ENCODE results near the gene RAB11FIP5. TPM values are rescaled to one million over a fixed set of nuclear protein-coding genes. Genes with fewer than 3 reads are reported as not detected.

RAB11FIP5 gene
- total and polyA plus RNA-seq, 10 of the 15 experiments (the other 5 are each of a cell fraction or from before 2014, with no cell fraction given): 0.03 to 0.20 (median 0.06) TPM; not detected in 6

DNA sequence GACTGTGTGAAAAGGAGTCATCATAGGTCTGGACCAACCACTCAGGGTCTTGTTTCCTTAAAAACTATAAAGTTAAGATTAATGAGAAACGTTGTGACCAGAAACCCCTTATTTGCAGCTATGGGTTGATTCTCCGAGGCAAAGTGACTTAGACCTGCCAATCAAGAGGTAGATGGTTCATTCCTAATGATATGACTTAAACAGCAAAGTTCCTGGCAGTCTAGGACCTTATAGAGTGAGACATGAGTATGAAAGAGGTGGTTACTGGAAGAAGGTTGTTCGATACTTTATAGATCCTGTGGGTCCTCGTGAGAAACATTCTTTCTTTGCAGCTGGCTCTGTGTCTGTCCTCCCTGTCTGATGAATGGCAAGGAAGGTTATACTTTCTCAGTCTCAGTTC, 49.3 kb downstream of the RAB11FIP5 start:
- no peak for TF ChIP-seq TAF1 (IDR thresholded peaks at IDR 0.05; ENCODE audit: borderline replicate concordance, low read depth, low read length)
- no peak for TF ChIP-seq CEBPB (IDR thresholded peaks at IDR 0.05; ENCODE audit: borderline replicate concordance in 1 of 2, low read depth in 2 of 2, low read length in 2 of 2)
- no peak for TF ChIP-seq GABPA (IDR thresholded peaks at IDR 0.05; ENCODE audit: low read depth)
- TF ChIP-seq NFIC (IDR thresholded peaks at IDR 0.05; ENCODE audit: low read depth, low read length): no peak
- no peak for TF ChIP-seq BCL11A (IDR thresholded peaks at IDR 0.05; ENCODE audit: low read depth, low read length)
- TF ChIP-seq EED (IDR thresholded peaks at IDR 0.05; ENCODE audit: low read depth): no peak
- no peak for TF ChIP-seq SREBF2 (IDR thresholded peaks at IDR 0.05; ENCODE audit: low read length)
- TF ChIP-seq IKZF2 (IDR thresholded peaks at IDR 0.05): no peak
- TF ChIP-seq SMAD1 (IDR thresholded peaks at IDR 0.05; ENCODE audit: low read depth, partially characterized antibody): no peak
- TF ChIP-seq HDGF (IDR thresholded peaks at IDR 0.05): no peak
- no peak for TF ChIP-seq TCF7 (IDR thresholded peaks at IDR 0.05; ENCODE audit: borderline replicate concordance)
- no peak for TF ChIP-seq IKZF1 (conservative IDR thresholded peaks at IDR 0.05)
- TF ChIP-seq WRNIP1 (IDR thresholded peaks at IDR 0.05; ENCODE audit: borderline replicate concordance, low read depth, low read length): no peak
- no peak for TF ChIP-seq MTA2 (IDR thresholded peaks at IDR 0.05; ENCODE audit: low read depth)
- TF ChIP-seq, protein P1, sequence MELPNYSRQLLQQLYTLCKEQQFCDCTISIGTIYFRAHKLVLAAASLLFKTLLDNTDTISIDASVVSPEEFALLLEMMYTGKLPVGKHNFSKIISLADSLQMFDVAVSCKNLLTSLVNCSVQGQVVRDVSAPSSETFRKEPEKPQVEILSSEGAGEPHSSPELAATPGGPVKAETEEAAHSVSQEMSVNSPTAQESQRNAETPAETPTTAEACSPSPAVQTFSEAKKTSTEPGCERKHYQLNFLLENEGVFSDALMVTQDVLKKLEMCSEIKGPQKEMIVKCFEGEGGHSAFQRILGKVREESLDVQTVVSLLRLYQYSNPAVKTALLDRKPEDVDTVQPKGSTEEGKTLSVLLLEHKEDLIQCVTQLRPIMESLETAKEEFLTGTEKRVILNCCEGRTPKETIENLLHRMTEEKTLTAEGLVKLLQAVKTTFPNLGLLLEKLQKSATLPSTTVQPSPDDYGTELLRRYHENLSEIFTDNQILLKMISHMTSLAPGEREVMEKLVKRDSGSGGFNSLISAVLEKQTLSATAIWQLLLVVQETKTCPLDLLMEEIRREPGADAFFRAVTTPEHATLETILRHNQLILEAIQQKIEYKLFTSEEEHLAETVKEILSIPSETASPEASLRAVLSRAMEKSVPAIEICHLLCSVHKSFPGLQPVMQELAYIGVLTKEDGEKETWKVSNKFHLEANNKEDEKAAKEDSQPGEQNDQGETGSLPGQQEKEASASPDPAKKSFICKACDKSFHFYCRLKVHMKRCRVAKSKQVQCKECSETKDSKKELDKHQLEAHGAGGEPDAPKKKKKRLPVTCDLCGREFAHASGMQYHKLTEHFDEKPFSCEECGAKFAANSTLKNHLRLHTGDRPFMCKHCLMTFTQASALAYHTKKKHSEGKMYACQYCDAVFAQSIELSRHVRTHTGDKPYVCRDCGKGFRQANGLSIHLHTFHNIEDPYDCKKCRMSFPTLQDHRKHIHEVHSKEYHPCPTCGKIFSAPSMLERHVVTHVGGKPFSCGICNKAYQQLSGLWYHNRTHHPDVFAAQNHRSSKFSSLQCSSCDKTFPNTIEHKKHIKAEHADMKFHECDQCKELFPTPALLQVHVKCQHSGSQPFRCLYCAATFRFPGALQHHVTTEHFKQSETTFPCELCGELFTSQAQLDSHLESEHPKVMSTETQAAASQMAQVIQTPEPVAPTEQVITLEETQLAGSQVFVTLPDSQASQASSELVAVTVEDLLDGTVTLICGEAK (IDR thresholded peaks at IDR 0.05; ENCODE audit: borderline replicate concordance): no peak
- TF ChIP-seq EZH2 (IDR thresholded peaks at IDR 0.05; ENCODE audit: borderline replicate concordance, control insufficient read depth, low read depth, low read length): no peak
- no peak for TF ChIP-seq KAT2A (conservative IDR thresholded peaks at IDR 0.05; ENCODE audit: control insufficient read depth, low read depth, low read length)
- no peak for TF ChIP-seq HDAC6 (IDR thresholded peaks at IDR 0.05; ENCODE audit: unreplicated experiment)
- TF ChIP-seq BACH1 (IDR thresholded peaks at IDR 0.05; ENCODE audit: borderline replicate concordance): no peak
- ChIA-PET SMC1A (ENCODE audit: uncharacterized antibody, unreplicated experiment) (interaction anchor here (1.4 kb wide), 1 partner anchor 53 kb away, joined by 3 read pairs; no protein-coding TSS in a partner anchor), POLR2A (no interaction called here), RAD21 (ENCODE audit: unreplicated experiment) (no interaction called here), CTCF (no interaction called here)
- no peak overlapping the region for H3K27ac ChIP-seq (ENCODE audit: control insufficient read depth, insufficient read depth)
- DNase-seq (ENCODE audit: low read depth, low spot score) (no peak), FAIRE-seq (no peak), ATAC-seq (no peak)
- 49% methylated on average over 4 of the region's 4 CpGs for WGBS (ENCODE audit: insufficient coverage, insufficient replicate concordance, low lambda C conversion rate, missing lambda C conversion rate)
- H4K20me1 ChIP-seq (ENCODE audit: control insufficient read depth, insufficient read depth): no peaks in the 10 kb centered on the region
- H3K4me1 ChIP-seq (ENCODE audit: control insufficient read depth, insufficient read depth, low read length): no peaks in the 10 kb centered on the region
- no peaks in the 10 kb centered on the region for H3K27me3 ChIP-seq (replicated peaks in 1 of 2; ENCODE audit: control insufficient read depth in 2 of 2, insufficient read depth in 2 of 2, low read length in 1 of 2)
- no peaks in the 10 kb centered on the region for H3K36me3 ChIP-seq (ENCODE audit: control insufficient read depth in 2 of 2, insufficient read depth in 2 of 2, low read length in 1 of 2)
- H3K79me2 ChIP-seq (ENCODE audit: control insufficient read depth, insufficient read depth, low read length): no peaks in the 10 kb centered on the region
- intact Hi-C loops (cut with micrococcal nuclease; ENCODE audit: unreplicated experiment): no loop called here
- in situ Hi-C loops (cut with MboI): no loop called here
- no peak overlapping the region for H2AFZ ChIP-seq (ENCODE audit: control insufficient read depth, low read depth, low read length)
- no TSS peak for BruUV-seq (replicated peaks)
- H3K9ac ChIP-seq (ENCODE audit: control insufficient read depth, insufficient read depth, low read length): no peak overlapping the region
- H3K9me3 ChIP-seq (replicated peaks; ENCODE audit: control insufficient read depth, insufficient read depth, low read length): no peaks in the 10 kb centered on the region
- no peak overlapping the region for H3K4me3 ChIP-seq
- no peak overlapping the region for H3K4me2 ChIP-seq (ENCODE audit: control insufficient read depth, insufficient read depth)
